Smooth muscle cell of the brain vasculature (primary cell): ENCODE measurements around the gene HIVEP3.

Experiments
- DNase-seq: peaks from one replicate; pipeline ENCODE4 v3.0.0-alpha.2; 2012; ENCODE audit warnings: low read depth, low spot score

Gene HIVEP3

GRCh38 chr1:41583658-41584547 lies 334.8 kb downstream of the HIVEP3 start:
- no peak for DNase-seq

- DNase-seq: no peak
Measured at GRCh38 chr1:41582851-41583657, 335.7 kb downstream of the HIVEP3 start.

GRCh38 chr1:41582351-41582750 lies 336.4 kb downstream of the HIVEP3 start:
- no peak for DNase-seq

- no peak for DNase-seq
Measured at GRCh38 chr1:41582004-41582325, 336.8 kb downstream of the HIVEP3 start.

- no peak for DNase-seq
Measured at GRCh38 chr1:41581216-41582003, 337.3 kb downstream of the HIVEP3 start.

GRCh38 chr1:41580520-41581172 lies 338.1 kb downstream of the HIVEP3 start:
- no peak for DNase-seq

- DNase-seq: no peak
Measured at GRCh38 chr1:41580021-41580420, 338.7 kb downstream of the HIVEP3 start.

- no peak for DNase-seq
Measured at GRCh38 chr1:41578712-41579335, 339.9 kb downstream of the HIVEP3 start.

GRCh38 chr1:41576620-41577019 lies 342.1 kb downstream of the HIVEP3 start:
- DNase-seq: no peak

GRCh38 chr1:41576206-41576605 lies 342.5 kb downstream of the HIVEP3 start:
- DNase-seq: no peak

- DNase-seq: no peak
Measured at GRCh38 chr1:41574842-41575241, 343.9 kb downstream of the HIVEP3 start.

- DNase-seq: peak; percentile 58
Measured at GRCh38 chr1:41573785-41574713, 344.7 kb downstream of the HIVEP3 start.

GRCh38 chr1:41573194-41573593 lies 345.5 kb downstream of the HIVEP3 start:
- no peak for DNase-seq

GRCh38 chr1:41572224-41572623 lies 346.5 kb downstream of the HIVEP3 start:
- no peak for DNase-seq

- DNase-seq: no peak
Measured at GRCh38 chr1:41571041-41571440, 347.7 kb downstream of the HIVEP3 start.

GRCh38 chr1:41568204-41568603 lies 350.5 kb downstream of the HIVEP3 start:
- DNase-seq: no peak

GRCh38 chr1:41566969-41567368 lies 351.8 kb downstream of the HIVEP3 start:
- DNase-seq: no peak

- no peak for DNase-seq
Measured at GRCh38 chr1:41566274-41566885, 352.3 kb downstream of the HIVEP3 start.

GRCh38 chr1:41564741-41565475 lies 353.8 kb downstream of the HIVEP3 start:
- no peak for DNase-seq
